PFSK-1 (cell line): ENCODE results near the gene TMEM185A. TPM values are rescaled to one million over a fixed set of nuclear protein-coding genes. Genes with fewer than 3 reads are reported as not detected.
A peak's percentile ranks its signal among the peaks of the same experiment; 100 is the strongest.

Experiments
- FOXP2 ChIP-seq: optimal IDR thresholded peaks from 2 replicates; pipeline ENCODE3; 2011; ENCODE audit warnings: borderline replicate concordance, control low read depth, inconsistent platforms; ENCODE audit not compliant: insufficient read depth; ENCODE audit errors: extremely low read length, extremely low read depth
- POLR2AphosphoS5 ChIP-seq: IDR thresholded peaks from 2 replicates; pipeline ENCODE4 v1.6.1; 2012; ENCODE audit warnings: low read depth, mild to moderate bottlenecking, control low read depth, low read length, moderate library complexity
- SIN3A ChIP-seq: IDR thresholded peaks from 2 replicates; pipeline ENCODE4 v1.6.1; 2012; ENCODE audit warnings: mild to moderate bottlenecking, low read length, moderate library complexity, borderline replicate concordance; ENCODE audit not compliant: insufficient read depth
- TAF1 ChIP-seq: IDR thresholded peaks from 2 replicates; pipeline ENCODE4 v1.6.1; 2012; ENCODE audit warnings: low read length, control low read depth, borderline replicate concordance; ENCODE audit not compliant: insufficient read depth
- polyA plus RNA-seq: library from polyadenylated mRNA; unstranded; fragments of >200 nt; gene quantifications from one replicate; pipeline ENCODE4 v1.2.1, GENCODE V29; 2012; ENCODE audit warnings: low read depth, missing spikeins; ENCODE audit not compliant: insufficient read length
- TF ChIP-seq, protein P1 (sequence below), 2 experiments: IDR thresholded peaks; 2 replicates each; pipeline versions ENCODE4 v1.6.1 to v1.8.0; 2011 to 2012; ENCODE audit warnings: low read depth in 2 of 2, low read length in 2 of 2, control low read depth in 1 of 2, inconsistent platforms in 1 of 2, mild to moderate bottlenecking in 1 of 2, moderate library complexity in 1 of 2; ENCODE audit not compliant: insufficient read depth in 1 of 2

Gene TMEM185A
- 33.0 TPM for polyA plus RNA-seq

GRCh38 chrX:149631234-149632165 is at the start of gene TMEM185A:
TSS of gene TMEM185A (minus strand) at chrX:149631792. CDS start at chrX:149631580, 212 bp downstream.
- TF ChIP-seq FOXP2 (peak; percentile 3), POLR2AphosphoS5 (no peak)

DNA sequence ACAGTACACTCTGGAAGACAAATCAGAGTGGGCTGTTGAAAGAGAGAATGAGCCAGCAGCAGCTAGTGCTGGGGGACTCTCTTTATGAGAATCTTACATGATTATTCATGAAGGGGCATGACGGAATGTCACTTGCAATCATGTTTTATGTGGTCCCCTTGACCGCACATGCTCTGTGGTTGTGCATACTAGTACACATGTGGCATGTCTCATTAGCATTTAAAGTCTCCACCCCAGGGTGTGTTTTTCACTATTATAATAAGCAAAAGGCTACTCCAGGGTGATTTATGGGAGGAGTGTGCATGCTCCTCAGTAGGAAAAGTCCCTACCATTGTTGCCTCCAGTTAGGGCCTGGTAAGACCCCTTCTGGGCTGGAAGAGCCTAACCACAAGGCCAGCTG is 49.6 kb upstream of the TMEM185A start:
- TF ChIP-seq SIN3A (no peak), POLR2AphosphoS5 (no peak), FOXP2 (no peak), TAF1 (no peak)
- TF ChIP-seq, protein P1, sequence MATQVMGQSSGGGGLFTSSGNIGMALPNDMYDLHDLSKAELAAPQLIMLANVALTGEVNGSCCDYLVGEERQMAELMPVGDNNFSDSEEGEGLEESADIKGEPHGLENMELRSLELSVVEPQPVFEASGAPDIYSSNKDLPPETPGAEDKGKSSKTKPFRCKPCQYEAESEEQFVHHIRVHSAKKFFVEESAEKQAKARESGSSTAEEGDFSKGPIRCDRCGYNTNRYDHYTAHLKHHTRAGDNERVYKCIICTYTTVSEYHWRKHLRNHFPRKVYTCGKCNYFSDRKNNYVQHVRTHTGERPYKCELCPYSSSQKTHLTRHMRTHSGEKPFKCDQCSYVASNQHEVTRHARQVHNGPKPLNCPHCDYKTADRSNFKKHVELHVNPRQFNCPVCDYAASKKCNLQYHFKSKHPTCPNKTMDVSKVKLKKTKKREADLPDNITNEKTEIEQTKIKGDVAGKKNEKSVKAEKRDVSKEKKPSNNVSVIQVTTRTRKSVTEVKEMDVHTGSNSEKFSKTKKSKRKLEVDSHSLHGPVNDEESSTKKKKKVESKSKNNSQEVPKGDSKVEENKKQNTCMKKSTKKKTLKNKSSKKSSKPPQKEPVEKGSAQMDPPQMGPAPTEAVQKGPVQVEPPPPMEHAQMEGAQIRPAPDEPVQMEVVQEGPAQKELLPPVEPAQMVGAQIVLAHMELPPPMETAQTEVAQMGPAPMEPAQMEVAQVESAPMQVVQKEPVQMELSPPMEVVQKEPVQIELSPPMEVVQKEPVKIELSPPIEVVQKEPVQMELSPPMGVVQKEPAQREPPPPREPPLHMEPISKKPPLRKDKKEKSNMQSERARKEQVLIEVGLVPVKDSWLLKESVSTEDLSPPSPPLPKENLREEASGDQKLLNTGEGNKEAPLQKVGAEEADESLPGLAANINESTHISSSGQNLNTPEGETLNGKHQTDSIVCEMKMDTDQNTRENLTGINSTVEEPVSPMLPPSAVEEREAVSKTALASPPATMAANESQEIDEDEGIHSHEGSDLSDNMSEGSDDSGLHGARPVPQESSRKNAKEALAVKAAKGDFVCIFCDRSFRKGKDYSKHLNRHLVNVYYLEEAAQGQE (IDR thresholded peaks at IDR 0.05; ENCODE audit: insufficient read depth in 1 of 2, low read depth in 2 of 2, low read length in 2 of 2) = no peak

DNA sequence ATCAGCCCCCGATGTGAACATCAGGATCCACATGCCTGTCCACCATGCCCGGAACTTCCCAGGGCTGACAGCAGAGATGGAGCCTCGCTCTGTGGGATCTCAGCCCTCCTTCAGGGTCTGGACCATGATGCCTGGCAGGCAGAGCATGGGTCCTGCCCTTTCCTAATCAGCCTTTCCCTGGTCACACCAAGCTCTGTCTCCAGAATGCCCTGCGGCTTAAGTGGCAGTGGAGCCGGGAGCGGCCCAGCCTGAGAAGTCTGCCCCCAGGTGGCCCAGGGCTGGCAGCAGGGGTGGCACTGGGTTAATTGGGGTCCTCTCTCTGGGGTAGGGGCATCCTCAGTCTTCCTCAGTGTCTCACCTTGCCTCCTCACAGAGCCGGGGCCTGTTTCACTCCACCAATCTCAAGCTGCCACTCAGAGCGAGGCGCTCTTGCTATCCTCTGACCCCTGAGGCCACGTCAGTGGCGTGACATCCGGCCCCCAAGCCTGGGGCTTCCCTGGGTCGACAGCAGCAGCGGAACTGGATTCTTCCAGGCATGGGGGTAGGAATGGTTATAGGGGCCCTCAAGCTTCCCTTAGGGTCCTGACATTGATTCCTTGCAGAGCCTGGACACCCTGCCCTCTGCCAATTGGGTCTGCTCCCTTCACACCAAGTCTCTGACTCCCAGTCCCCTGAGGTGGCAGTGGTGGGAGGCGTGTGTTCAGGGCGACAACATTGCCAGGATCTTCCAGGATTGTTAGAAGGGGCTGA is 20.8 kb upstream of the TMEM185A start:
- TF ChIP-seq POLR2AphosphoS5 = no peak
- TF ChIP-seq SIN3A = no peak
- TF ChIP-seq TAF1 = no peak
- TF ChIP-seq FOXP2 = no peak
- TF ChIP-seq, protein P1 (IDR thresholded peaks at IDR 0.05; ENCODE audit: insufficient read depth in 1 of 2, low read depth in 2 of 2, low read length in 2 of 2) = no peak

DNA sequence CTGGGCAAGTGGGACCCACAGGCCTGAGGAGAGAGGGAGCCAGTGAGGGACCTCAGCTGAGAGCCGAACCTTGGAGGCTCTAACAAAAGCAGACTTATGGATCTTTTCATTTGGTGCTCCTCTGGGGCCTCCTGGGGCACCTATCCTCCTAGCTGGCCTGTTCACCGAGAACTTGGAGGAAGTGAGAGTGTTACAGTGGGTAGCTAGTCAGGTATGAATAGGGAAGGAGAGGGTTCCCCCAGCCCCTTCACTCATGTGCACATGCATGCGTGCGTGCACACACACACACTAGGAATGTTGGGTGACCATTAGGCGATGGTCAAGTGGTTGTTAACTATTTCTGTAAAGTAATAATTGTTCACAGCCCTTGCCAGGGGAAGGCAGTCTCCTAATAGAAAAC is 18.6 kb upstream of the TMEM185A start:
- TF ChIP-seq FOXP2 (no peak), TAF1 (no peak), SIN3A (no peak)

DNA sequence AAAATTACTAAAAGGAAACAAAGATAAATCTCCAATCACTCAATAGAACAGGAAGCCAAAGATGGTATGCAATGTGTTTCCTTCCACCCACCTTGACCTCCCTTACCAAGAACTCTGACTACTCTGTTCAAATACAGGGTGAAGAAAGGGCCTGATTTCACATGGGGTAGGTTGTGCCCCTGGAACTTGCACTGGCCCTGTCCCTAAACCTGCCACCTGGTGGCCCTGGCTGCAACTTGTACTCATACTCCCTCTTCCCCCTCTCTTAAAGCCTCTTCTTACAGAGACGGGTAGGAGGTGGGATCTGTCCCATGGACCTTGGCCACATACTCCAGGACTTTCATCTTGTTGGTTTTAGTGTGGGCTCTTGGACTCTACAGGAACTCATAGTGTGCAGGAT is 17.3 kb upstream of the TMEM185A start:
- TF ChIP-seq FOXP2 = no peak
- TF ChIP-seq POLR2AphosphoS5 = no peak
- TF ChIP-seq TAF1 = no peak
- TF ChIP-seq, protein P1 (IDR thresholded peaks at IDR 0.05; ENCODE audit: insufficient read depth in 1 of 2, low read depth in 2 of 2, low read length in 2 of 2) = no peak
- no peak for TF ChIP-seq SIN3A

DNA sequence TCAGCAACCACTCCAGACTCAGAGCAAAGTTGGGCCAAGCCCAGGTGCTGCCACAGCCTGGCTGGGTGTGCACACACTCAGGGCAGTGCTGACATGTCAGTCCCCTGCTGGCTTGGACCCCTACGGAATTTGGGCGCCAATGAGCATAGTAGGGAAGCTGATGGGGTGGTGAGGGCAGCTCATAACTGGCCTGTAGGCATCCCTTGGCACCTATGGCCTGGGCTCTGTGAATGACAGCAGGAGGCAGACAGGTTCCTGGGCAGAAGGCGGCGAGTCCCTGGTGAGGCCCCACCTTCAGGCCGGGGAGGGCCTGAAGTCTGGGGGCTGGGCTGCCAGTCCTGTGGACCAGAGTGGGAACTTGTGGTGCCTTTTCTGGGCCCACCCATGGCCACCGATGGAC is 15.9 kb upstream of the TMEM185A start:
- TF ChIP-seq POLR2AphosphoS5 (no peak), FOXP2 (no peak), SIN3A (no peak), TAF1 (no peak)
- TF ChIP-seq, protein P1 (IDR thresholded peaks at IDR 0.05; ENCODE audit: insufficient read depth in 1 of 2, low read depth in 2 of 2, low read length in 2 of 2) = no peak
